GM21825 (cell line): Measurements from ENCODE around the gene APOL1.
"Not testable (repeated sequence)": the region's sequence is repeated elsewhere in the genome, so short reads cannot be mapped to it uniquely, and the experiment has no call there.

Source experiments
- ATAC-seq: cut with Tn5 transposase; IDR thresholded peaks from one replicate; pipeline ENCODE4 v1.9.1; 2021; ENCODE audit warnings: mild to moderate bottlenecking, moderate library complexity; ENCODE audit not compliant: unreplicated experiment

APOL1 gene

DNA sequence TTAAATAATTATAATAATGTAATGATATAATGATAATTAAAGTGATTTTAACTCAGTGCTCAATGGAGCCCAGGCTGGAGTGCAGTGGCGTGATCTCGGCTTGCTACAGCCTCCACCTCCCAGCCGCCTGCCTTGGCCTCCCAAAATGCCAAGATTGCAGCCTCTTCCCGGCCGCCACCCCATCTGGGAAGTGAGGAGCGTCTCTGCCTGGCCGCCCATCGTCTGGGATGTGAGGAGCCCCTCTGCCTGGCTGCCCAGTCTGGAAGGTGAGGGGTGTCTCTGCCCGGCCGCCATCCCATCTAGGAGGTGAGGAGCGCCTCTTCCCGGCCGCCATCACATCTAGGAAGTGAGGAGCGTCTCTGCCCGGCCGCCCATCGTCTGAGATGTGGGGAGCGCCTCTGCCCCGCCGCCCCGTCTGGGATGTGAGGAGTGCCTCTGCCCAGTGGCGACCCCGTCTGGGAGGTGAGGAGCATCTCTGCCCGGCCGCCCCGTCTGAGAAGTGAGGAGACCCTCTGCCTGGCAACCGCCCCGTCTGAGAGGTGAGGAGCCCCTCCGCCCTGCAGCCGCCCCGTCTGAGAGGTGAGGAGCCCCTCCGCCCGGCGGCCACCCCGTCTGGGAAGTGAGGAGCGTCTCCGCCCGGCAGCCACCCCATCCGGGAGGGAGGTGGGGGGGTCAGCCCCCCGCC, 37.6 kb downstream of the APOL1 start:
- ATAC-seq = not testable (repeated sequence)

DNA sequence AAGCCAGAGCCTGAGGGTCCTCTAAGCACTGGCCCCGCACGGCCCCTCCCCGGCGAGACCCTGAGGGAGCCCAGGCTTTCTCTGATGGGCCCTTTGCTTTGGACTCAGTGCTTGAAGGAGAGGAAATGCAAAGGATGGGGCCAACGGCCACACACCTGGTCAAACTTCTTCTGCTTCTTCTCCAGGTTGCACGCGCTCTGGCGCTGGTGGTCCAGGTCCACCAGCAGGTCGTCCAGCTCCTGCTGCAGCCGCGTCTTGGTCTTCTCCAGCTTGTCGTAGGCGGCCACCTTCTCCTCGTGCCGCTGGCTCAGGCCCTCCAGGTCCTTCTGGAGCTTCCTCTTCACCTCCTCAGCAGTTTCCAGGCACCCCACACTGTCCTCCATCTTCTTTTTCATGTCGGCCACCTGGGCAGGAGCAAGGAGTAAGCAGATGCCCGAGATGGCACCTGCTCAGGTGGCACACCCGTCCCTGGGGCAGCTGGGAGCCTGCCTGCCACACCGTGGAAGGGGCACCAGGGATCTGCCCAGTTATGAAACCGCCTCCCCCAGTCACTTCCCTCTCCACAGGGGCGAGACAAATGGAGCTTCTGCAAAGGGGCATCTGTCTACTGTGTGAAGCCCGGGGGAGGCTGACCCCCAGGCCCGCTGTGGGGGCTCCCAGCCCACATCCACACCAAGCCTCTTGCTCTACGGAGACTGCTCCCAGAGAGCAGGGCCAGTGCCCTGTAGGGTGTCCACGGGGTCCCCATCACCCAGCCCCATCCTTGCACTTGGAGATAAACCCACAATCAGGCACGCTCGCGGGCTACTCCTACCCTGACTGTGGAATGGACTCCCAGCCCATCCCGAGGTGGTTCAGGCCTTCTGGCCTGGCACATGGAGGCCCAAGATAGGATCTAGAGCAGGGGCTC, 39.2 kb downstream of the APOL1 start:
- ATAC-seq = no peak

DNA sequence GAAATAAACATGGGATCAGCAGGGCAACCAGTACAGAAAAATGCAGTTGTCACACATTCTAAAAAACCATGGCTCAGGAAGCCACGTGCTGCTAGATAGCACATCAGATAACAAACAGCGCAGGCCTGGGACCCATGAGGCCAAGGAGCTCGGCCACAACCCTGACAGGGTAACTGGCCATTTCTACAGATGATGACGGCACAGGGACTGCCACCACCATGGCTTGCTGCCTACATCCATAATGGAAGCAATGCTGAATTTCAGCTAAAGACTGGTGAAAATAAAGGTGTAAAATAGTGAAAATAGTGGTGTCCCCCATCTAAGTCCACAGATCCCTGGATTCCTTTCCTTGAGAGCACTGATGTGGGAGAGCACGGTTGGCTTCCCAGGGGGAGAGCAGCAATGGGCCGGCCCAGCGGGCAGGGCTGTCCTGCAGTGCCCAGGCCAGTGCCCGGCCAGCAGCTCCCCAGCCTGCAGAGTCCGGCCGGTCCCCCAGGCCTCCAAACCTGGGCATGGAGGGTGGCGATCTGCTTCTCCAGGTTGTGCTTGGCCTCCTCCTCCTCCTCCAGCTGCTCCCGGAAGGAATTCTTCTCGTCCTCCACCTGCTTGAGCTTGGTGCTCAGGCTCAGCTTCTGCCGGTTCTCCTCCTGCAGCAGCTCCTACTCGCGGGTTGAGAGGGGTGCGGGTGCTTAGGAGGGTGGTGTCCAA, 40.0 kb downstream of the APOL1 start:
- no peak for ATAC-seq

GRCh38 chr22:36293606-36294292, 40.8 kb downstream of the APOL1 start:
- ATAC-seq = no peak

DNA sequence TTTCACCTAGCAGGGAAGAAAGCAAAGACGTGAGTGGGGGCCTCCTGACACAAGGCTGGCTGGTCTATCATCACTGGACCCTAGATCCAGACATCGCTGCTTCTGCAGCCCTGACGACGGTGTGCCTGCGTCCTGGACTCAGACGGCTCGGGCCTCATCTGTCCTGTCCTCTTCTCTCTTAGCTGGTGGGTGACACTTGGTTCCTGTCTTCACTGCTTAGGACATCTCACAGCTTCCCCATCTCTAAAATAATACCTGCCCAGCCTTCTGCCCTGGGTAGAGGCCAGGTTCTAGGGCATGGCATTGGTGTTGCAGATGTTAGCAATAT, 41.3 kb downstream of the APOL1 start:
- ATAC-seq = no peak

DNA sequence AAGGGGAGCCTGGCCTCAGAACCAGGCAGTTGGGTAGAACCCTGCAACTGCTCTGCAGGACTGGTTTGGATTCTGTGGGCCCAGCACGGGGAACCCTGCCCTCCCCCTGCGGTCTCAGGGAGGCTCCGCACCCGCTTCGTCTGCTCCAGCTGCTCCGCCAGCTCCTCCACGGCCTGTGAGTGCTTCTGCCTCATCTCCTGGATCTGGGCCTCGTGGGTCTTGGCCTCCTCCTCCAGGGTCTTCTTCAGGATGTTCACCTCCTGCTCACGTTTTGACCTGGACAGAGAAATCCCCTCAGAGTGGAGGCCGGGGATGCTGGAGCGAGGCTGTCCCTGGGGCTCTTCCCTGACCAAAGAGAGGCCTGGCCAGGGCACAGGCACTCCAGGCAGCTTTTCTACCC, 41.9 kb downstream of the APOL1 start:
- ATAC-seq = no peak

DNA sequence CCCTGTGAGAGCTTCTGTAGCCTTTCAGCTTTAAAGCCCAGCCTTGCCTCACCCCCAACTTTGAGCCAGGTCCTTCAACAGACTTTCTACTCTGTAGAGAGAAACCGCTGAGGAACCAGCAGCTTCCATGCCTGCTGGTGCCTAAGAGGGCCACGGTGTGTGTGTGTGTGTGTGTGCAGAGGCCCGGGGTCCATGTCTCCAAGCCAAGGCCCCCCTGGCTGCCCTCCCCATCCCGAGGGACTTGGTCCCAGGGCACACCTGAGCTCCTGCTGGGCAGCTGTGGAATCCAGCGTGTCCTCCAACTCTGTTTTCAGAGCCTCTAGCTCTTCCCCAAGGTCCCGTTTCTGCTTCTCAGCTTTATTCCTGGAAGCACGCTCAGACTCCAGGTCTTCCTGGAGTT, 42.3 kb downstream of the APOL1 start:
- ATAC-seq = no peak

- no peak for ATAC-seq
Measured at GRCh38 chr22:36296690-36297089, 43.8 kb downstream of the APOL1 start.

DNA sequence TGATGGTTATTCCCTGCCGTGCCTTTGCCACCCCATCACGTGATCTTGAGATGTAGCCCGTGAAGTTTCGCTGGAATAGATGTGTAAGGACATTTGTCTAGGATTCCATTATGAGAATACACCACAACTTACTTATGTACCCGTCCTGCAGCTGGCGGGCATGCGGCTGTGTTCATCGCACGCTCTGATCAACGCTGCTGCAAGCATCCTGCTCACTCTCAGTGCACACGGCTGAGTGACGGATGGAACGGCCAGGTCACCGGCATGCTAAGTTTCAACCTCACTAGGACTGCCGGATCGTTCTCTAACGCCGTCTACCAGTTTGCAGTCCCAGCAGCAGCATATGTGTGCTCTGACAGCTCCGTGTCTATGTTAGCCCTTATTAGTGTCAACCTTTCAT, 44.6 kb downstream of the APOL1 start:
- no peak for ATAC-seq

- ATAC-seq = no peak
Measured at GRCh38 chr22:36298118-36298517, 45.2 kb downstream of the APOL1 start.

- ATAC-seq = no peak
Measured at GRCh38 chr22:36298601-36299000, 45.7 kb downstream of the APOL1 start.

DNA sequence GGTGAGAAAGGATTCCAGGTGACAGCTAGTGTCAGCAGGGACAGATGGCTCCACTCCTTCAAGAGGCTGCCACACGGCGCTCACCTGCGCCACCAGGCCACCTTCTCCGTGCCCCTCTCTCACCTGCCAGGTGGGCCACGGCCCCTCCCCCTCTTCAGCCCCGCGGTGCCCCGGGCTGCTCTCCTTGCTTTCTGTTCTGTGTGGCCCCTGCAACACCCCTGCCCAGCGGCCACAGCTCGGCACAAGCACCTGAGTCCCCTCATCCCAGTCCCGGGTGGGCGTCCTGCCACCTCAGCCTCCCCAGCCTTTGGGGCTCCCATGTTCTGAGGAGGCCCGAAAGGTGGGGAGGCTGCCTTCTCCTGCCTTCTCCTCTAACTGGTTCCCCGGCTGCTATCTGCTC, 46.4 kb downstream of the APOL1 start:
- ATAC-seq = no peak

DNA sequence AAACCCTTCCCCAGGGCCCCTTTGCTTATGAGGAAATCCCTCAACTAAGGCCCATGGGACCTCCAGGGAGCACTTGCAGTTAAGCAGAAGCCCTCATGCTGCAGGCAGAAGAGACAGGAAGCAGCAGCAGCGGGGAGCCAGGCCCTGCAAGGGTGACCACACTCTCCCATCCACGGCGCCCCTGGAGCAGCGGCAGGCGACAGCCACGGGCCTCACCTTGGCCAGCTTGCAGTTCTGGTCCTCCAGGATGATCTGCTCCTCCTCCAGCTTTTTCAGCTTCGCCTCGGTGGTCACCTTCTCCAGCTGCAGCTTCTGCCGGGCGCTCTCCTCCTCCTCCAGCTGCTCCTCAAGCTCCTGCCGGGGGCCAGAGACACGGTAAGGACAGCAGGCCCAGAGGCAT, 47.0 kb downstream of the APOL1 start:
- no peak for ATAC-seq

DNA sequence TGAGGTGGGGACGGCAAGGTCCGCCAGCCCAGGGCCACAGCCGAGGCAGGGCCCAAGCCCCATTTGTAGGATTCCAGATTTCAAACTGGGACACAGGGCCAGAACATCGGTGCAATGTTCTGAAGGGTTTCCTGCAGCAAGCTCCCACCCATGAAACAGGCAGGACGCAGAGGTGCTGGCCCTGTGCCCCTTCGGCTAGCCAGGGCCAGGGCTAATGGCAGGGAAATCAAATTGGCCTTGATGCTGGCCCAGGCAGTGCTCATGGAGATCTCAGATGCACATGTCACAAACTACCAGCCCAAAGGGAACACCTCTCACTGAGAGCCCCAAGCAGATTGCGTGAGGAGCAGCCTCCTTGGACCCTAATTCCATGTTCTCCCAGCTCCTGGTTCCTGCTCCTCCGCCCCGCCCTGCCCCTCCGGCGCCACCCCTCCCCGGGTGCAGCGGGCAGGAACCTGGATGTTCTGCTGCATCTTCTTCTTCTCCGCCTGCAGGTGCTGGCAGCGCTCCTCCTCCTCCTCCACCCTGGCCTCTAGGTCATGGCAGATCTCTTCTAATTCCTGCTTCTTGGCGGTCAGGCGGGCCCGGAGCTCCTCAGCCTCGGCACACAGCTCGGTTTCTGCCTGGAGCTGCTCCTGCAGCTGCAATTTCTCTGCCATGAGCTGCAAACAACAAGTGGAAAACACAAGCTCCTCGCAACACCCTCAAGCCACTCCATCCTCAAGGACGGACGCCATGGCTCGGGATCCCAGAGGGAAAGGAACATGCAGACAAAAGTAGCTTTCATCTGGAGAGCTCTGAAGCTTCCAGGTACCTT, 47.7 kb downstream of the APOL1 start:
- no peak for ATAC-seq

DNA sequence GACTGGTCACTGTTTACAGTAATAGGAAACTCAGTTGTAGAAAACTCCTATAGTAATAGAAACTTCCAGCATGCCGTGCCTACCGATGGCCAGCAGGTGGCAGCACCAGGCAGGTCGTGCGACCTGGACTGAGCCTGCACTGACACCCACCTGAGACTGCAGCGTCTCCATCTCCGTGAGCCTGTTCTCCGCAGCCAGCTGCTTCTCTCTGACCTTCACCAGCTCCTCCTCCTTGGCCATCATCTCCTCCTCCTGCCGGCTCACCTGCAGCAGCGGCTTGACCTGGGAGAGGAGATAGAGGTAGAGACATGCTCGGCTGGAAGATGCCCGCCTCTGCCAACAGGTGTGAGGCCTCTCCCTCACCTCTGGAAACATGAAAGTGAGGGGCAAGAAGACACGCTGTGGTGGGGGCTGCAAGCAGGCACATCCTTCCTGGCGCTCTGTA, 48.5 kb downstream of the APOL1 start:
- ATAC-seq = peak; percentile 54

DNA sequence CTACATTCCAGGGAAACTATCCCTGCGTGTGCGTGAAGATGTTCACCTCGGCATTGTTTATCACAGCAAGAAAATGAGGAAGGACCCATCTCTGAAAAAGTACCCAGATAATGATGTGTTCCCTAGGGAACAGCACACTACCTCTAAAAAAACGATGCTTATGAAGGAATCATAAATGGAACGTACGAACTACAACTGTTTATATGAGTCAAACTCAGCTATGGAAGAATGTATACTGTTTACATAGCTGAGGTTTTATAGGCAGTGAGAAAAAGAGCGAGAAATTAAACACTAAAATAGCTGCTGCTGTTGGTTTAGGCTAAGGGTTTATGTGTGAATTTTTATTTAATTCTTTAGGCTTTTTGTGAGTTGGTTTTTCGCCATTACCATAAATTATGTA, 48.9 kb downstream of the APOL1 start:
- ATAC-seq = no peak

- no peak for ATAC-seq
Measured at GRCh38 chr22:36302439-36303114, 49.6 kb downstream of the APOL1 start.

GRCh38 chr22:36303115-36303467, 50.2 kb downstream of the APOL1 start:
- no peak for ATAC-seq

GRCh38 chr22:36303874-36304273, 50.9 kb downstream of the APOL1 start:
- ATAC-seq = no peak

DNA sequence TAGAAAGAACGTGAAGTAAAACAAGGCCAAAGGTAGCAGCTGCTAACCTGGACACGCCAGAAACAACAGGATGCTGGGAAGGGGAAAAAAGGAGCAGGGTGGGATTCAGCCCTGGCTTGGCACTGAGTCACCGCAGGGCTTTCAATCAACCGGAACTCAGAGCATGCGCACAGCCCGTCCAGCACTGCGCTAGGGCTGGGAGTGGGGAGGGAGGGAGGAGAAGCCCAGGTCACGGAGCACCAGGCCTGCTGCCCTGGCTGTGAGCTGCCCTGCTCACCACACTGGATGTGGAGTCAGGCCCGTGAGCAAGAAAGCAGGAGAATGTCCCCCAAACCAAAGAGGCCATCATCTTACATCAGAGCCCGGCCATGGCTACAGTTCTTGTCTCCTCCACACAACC, 51.5 kb downstream of the APOL1 start:
- ATAC-seq = no peak
